Adipose tissue (tissue), 3 donors: ENCODE results near the gene DLX3. TPM values are rescaled to one million over a fixed set of nuclear protein-coding genes. Genes with fewer than 3 reads are reported as not detected.

Source experiments
- H3K27ac ChIP-seq: one replicate; pipeline ENCODE4 v1.5.1; 2013; ENCODE audit warnings: low read depth, low read length
- WGBS, 3 donors: extraction: QIAGEN DNeasy Blood & Tissue Kit; methylation state at CpG; one replicate each; pipeline ENCODE4 v1.1.7; 2013; 5-methylcytosine and 5-hydroxymethylcytosine counted together
- polyA plus RNA-seq, 3 donors: library from polyadenylated mRNA; stranded (reverse); fragments of 200-250 nt; gene quantifications; one replicate each; pipeline ENCODE4 v1.2.3, GENCODE V29; 2013
- donor health status: healthy with polysubstance abuse.
- donor health status: Bipolar disorder and iron deficiency.
- donor health status: healthy.

The DLX3 gene
- polyA plus RNA-seq, 3 donors = 0.10 to 0.79 (median 0.17) TPM

DNA sequence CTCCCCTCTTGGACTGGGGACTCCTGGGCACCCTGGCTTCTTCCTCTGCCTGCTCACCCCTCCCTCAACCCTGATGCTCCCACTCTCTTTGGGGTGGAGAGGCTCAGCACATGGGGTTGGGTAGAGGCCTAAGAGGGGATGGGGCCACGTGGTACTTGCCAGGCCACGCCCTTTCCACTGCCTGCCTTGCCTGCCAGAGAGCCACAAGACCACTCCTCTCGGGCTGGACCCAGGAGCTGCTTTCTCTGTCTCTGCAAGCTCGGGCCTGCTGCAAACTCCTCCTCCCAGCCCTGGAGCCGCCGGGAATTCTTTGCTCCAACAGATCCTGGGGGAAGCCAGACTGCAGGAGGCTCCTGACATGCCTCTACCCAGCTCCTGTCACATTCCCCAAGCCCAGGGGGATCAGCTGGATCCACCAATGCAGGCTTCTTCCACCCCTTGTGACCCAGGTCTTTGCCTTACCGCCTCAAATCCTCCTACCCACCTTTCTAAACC lies 14.3 kb downstream of the DLX3 start:
- 56 to 62% (median 59%) methylated on average over 7 of the region's 7 CpGs for WGBS, 3 donors
- no peak overlapping the region for H3K27ac ChIP-seq

DNA sequence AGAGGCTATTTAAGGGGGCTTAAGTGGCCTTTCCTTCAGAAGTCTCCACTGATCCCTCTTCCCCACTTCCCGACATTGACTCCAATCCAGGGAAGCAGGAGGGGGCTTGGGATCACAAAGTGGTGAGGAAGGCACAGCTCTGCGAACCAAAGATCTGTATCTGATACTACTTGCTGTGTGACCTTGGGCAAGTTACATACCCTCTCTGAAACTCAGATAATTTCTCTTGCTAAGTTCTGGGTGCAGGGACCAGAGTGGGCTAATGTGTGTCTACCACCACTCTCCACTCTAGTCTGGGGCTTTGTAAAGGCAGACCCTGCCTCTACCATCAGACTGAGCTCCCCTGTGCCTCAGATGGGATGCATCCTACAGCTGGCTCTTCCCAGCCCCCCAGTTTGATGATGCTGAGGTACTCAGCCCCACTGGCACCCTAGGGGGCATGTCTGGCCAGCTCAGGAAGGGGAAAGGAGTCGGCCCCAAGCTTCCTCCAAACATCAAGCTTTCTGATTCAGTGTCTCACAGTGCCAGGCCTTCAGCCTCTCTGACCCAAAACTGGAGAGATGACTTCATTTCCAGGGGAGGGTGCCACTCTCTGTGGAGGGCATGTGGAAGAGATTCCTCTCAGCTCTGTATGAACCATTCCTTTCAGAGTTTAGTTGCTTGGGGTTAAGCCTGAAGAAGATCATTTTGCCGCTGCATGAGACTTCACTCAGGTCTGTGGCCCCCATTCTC lies 15.1 kb downstream of the DLX3 start:
- no peak overlapping the region for H3K27ac ChIP-seq
- WGBS, 3 donors = 79 to 84% (median 82%) methylated on average over 4 of the region's 4 CpGs

DNA sequence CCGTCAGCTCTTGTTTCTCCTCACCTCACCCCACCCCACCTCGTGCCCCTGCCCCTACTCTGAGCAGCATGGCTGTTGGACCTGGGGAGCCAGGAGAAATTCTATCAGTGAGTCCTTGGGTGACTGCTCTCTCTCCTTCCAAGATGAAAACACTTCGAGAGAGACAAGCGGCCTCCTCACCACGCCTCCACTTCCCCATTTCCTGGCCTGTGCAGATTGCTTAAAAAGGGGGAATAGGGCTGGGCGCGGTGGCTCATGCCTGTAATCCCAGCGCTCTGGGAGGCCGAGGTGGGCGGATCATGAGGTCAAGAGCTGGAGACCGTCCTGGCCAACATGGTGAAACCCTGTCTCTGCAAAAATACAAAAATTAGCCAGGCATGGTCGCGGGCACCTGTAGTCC lies 16.5 kb downstream of the DLX3 start:
- H3K27ac ChIP-seq = no peak overlapping the region
- WGBS, 3 donors = 60 to 75% (median 60%) methylated on average over 13 of the region's 13 CpGs

DNA sequence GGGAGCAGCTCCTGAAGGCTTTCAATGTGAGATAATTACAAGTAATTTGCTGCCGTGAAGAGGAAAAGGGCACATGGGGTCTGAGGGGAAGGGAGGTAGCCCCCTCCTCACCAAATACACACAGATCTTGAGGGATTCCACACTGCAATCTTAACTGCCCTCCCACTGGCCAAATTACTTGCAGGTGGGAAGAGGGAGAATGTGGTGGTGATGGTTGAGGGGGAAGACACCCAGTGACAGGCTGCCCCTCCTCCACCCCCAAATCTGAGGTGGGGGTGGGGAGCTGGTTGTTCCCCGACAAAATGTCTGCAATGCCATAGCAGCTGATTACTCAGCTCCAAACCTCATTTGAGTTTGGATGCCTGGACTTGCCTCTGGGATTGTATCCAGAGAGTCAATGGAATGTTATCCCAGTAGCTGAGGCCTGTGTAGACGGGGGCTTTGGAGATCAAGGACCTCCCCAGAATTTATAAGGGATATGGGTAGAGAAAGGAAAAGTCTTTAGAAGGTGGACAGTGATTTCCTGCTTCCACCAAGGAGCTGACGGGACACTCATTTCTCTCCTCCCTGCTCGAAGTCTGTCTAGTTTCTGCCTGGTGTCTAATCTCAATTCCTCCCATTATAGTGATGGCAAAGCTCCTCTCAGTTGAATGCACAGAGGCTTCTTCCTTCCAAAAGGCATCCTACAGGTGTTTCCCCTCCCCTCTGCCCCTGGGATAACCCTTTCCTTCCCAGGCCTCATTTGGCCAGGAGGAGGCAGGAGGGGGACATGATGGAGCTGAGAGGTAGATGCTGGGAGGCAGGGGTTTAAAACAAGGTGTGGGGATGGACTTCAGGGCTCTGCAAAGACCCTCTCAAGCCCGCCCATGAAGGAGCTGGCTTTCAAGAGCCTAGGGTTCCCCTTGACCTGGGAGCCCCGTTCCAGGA lies 17.3 kb downstream of the DLX3 start:
- WGBS, 3 donors = 67 to 68% (median 68%) methylated on average over 7 of the region's 7 CpGs
- H3K27ac ChIP-seq = no peak overlapping the region

DNA sequence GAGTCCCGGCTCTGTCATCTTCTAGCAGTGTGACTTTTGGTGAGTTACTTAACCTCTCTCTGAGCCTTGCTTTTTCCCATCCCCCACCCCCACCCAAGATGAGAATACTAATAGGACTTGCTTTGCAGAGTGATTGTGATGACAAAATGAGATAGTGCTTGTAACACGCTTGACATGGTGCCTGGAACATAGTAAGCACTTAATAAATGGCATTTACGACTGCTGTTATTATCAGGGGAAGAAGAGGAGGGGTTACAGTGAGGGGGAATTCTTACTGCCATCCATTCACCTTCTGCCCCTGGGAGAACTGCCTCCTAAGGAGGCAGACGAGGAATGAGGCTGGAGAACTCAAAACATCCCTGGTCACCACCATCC lies 18.2 kb downstream of the DLX3 start:
- H3K27ac ChIP-seq = no peak overlapping the region
- WGBS, 3 donors = 63 to 87% (median 78%) methylated on average over 4 of the region's 4 CpGs

DNA sequence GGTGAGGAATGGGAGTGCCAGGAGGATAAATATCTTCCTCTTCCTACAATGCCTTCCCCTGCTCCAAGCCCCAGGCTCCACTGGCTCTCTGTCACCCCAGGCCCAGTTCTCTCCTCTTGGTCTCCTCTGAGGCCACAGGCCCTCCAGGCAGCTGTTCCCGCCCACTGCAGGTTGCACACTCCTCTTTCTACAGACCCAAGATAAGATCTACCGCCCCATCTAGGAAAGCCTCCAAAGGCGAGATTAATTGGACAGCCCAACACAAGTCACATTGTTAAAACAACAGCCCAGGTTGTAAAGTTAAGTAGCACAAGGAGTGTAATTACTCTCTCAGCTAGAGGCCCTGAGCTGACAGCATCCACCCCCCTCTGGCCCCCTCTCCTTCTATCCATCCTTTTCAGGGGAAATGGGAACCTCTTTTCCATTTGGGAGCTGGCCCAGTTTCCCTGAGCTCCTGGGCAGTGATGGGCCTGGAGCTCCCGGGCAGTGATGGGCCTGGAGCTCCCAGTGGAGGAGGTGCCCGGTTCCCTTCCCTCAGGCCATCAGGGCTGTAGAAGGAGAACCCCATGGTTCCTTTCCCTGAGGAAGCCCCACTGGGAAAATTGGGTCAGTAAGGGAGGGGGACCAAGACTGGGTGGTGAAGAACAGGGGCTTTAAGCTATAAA lies 18.7 kb downstream of the DLX3 start:
- H3K27ac ChIP-seq = no peak overlapping the region
- WGBS, 3 donors = 56 to 78% (median 69%) methylated on average over 5 of the region's 5 CpGs

DNA sequence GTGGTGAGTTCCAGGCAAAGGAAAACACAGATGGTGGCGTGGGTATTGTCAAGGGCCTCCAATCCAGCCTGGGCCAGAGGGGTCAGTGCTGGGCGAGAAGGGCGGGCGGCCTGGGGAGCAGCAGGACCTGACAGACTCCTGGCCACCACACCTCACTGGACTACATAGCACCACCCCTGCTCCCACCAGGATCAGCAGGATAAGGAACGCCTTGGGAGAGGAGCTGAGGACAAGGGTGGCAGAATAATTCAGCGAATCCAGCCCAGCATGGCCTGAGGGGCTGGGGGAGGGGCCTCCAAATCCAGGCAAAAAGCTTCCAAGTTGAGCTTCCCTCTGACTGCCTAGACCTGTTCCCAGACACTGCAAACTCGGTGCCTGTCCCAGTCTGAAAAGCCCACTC lies 19.5 kb downstream of the DLX3 start:
- no peak overlapping the region for H3K27ac ChIP-seq
- 86 to 90% (median 87%) methylated on average over 7 of the region's 7 CpGs for WGBS, 3 donors

DNA sequence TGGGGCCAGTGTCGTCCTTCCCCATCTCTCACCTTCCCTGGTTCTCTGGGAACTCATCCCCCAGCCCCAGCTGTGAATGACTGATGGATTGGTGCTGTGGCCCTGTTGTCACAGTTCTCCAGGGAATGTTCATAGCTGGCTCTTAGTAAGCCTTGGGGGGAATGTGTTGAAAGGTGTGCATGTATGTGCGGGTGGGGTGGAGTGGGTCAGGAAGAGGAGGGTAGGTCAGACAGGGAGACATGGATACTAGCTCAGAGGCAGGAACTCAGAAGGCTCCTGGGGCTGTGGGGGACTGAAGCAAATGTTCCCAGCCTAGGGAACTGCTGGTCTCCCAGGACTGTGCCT lies 21.8 kb downstream of the DLX3 start:
- no peak overlapping the region for H3K27ac ChIP-seq
- 16 to 42% (median 30%) methylated on average over 2 of the region's 2 CpGs for WGBS, 3 donors

DNA sequence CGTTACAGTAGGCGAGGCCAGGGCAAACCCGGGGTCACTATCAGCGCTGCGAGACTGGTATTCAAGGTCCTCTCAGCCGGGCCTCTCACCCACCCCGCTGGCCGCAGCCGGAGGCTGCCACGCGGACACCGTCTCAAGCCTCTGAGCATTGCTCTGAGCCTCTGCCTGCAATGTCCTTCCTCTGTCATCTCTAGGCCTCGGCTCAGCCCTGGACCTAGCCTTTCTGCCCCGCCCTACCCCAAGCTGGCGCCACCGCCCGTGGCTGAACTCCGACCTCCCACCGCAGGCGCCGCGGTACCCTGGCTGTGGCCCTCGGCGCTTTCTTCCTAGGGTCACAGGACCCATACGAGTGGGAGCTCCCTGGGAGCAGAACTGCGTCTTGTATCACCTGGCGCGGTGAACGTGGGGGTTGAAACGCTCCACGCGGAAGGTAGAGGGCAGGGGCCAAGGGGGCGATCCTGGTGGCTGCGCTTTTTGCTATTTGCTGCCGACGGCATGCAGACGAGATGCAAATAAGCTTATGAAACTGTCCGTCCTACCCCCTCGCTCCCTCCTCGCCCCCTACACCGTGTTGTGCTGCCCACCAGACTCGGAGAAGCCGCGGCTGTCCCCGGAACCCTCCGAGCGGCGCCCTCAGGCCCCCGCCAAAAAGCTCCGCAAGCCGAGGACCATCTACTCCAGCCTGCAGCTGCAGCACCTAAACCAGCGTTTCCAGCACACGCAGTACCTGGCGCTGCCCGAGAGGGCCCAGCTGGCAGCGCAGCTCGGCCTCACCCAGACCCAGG lies 22.3 kb downstream of the DLX3 start:
- H3K27ac ChIP-seq = no peak overlapping the region
- WGBS, 3 donors = 11 to 15% (median 14%) methylated on average over 53 to 57 of the region's 57 CpGs

DNA sequence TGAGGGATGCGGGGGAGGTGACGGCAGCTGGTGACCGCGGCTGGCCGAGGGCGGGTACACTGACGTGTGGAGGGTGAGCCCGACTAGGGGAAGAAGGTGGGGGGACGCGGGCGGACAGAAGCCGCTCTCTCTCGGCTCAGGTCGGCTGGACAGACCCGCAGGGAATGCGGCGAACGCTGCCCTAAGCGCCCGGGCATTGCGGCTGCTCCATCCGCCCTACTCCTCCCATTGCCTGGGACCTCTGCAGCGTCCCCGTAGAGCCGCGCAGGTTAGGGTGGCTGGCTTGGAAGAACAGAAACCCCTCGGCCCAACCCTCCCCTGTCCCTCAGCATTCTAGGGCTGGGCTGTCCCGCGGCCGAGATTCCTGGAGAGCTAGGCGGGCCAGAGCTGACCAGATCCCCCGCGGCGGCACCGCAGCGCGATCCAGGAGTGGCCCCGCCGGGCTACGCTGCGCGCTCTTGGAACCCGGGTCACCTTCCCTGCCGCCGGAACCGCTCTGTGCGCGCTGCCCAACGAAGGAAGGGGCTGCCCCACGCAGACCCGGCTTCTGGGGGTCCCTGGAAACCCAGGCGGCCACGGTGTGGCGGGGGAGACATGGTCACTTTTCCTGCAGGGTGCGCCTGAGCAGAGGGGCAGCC lies 23.1 kb downstream of the DLX3 start:
- H3K27ac ChIP-seq = no peak overlapping the region
- WGBS, 3 donors = 2 to 4% (median 2%) methylated on average over 43 to 55 of the region's 55 CpGs

DNA sequence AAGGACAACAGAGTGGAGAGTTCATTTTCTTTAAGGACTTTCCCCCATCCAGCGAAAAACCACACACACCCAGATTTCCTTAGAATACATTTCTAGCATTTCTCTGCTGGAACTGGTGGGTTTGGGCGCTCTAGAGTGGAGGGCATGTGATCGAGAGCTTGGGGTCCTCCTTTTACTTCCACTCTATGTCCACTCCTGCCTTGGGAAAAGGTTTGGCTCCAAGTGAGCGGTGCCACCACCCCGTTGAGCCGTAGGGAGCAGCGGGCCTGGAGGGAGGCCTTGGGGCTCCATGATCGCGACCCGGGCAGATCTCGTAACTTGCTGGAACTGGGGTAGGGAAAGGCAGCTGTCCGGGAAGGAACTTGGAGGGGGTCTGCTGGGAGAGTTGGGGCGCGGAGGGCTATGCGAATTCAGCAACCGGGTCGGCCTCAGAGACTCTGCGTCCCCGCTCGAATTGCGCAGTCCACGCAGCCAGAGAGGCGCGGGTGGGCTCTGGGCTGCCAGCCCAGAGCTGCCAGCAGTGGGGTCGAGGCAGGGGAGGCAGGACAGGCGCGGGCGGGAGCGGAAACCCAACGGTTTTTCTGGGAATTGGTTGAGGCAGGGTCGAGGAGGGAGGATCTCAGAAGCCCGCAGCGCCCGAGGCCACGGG lies 23.7 kb downstream of the DLX3 start:
- WGBS, 3 donors = 13 to 15% (median 15%) methylated on average over 35 of the region's 35 CpGs
- no peak overlapping the region for H3K27ac ChIP-seq

DNA sequence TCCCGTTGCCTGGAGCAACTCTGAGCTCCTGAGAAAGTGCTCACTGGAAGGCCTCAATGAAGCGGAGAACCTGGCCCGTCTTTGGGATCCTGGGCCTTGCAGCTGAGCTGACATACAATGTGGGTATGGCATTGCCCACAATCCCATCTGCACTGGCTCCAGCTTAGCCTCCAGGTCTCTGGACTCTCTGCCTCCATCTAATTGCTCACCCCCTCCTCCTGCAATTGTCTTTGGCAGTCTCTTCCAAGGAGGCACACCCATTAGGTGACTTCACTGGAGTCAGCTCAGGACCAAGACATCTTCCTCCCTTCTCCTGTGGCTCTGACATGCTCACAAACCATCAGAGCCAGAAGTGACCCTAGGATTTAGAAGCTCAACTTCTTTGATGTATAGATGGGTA lies 24.5 kb downstream of the DLX3 start:
- no peak overlapping the region for H3K27ac ChIP-seq
- 70 to 79% (median 73%) methylated on average over 3 of the region's 3 CpGs for WGBS, 3 donors

DNA sequence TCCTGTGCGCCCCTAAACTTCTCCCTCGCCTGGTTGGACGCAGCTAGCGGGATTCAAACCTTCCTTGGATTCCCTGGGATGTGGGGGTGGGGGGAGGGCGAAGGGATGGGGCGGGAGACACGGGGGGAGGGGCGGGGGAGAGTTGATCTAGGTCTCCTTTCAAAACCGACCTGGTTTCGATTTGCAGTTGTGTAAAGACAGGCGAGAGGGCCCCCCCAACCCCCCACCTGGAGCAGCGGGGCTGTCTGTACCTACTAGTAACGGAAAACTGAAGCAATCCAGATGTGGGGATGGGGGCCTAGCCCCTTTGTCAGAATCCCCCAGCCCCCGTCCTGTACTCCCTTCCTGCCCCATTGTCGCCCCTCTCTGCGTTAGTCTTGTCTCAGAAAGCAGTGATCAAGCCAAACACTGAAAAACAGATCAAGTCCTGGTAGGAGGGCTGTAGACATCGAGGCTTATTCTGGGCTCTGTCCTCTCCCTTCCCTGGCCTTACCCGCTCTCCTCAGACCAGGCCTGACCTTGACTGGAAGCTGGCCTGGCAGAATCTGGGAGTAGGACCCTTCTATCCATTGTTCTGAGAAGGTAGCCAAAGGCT lies 25.1 kb downstream of the DLX3 start:
- 25 to 30% (median 26%) methylated on average over 18 of the region's 18 CpGs for WGBS, 3 donors
- H3K27ac ChIP-seq = no peak overlapping the region

DNA sequence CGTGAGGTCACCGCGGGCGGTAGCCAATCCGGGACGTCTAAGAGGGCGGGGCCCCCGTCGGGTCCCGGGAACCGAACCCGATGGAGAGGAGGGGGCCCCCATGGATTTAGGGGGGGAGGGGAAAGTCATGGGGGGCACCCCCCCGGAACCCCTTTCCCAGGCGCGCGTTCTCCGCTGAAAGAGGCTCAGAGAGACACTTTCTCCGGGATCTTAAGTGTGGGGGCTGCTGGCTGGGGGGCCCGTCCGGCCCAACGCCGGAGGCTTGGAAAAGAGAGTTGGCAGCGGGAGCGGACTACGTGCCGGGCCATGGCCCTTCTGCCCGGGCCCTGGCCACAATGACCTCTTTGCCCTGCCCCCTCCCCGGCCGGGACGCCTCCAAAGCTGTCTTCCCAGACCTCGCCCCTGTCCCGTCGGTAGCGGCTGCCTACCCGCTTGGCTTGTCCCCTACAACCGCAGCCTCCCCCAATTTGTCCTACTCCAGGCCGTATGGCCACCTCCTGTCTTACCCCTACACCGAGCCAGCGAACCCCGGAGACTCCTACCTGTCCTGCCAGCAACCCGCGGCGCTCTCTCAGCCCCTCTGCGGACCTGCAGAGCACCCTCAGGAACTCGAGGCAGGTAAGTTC lies 25.8 kb downstream of the DLX3 start, which contains the start of gene DLX4:
Gene DLX4, plus strand, starts transcription at position 57 of the 626 bp plus-strand sequence. Its CDS starts 279 bp downstream, at position 336.
- WGBS, 3 donors = 3 to 4% (median 3%) methylated on average over 39 to 45 of the region's 45 CpGs
- H3K27ac ChIP-seq = no peak within 1 kb of the TSS

DNA sequence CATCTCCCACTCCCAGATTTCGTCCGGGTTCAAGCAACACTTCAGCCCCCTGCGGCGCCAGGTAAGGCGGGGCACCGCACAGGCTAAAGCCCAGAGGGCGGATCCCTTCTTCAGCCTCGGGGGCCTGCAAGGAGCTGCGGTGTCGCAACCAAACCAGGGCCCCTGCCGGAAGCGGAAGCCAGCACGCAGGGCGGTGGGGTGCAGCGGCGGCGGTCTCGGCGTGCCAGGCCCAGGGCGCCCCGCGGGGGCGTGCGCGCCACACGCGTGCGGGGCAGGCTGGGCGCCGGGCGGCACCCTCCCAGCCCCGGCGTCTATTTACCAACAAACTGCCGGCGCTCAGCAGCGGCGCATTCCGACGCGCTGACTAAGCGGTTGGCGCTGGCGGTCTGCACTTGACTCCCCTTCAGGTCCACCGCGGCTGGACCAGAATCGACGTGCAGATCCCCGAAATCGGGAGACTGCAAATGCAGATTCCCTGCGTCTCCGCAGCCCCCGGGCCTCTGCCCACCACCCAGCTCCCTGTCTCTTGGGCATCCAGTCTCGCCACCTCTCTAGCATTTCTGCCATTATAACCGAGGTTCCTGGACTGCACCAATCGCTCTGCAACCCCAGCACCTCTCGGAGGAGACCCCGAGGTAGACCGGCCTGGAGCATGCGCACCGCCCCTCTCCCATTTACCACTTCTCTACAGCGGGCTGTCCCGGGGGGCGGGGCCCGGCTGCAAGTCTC lies 26.5 kb downstream of the DLX3 start:
- WGBS, 3 donors = 0 to 1% (median 1%) methylated on average over 62 to 64 of the region's 64 CpGs
- no peak overlapping the region for H3K27ac ChIP-seq
